ENCODE results near the gene IRF7.
"Not testable (repeated sequence)": the region's sequence is repeated elsewhere in the genome, so short reads cannot be mapped to it uniquely, and the experiment has no call there.

IRF7 gene

GRCh38 chr11:615504-616319 is at the start of gene IRF7:
Gene IRF7 (minus strand): TSS chr11:615950. CDS start chr11:615364, 586 bp downstream.
- in situ Hi-C loops (cut with MboI; ENCODE audit: low sequenced_read_pairs): no loop called here

GRCh38 chr11:665062-665703 is 49.4 kb upstream of the IRF7 start:
- in situ Hi-C loops (cut with MboI; ENCODE audit: low sequenced_read_pairs): no loop called here

- in situ Hi-C loops (cut with MboI; ENCODE audit: low sequenced_read_pairs): no loop called here
Measured at GRCh38 chr11:662689-663274, 47.0 kb upstream of the IRF7 start.

- in situ Hi-C loops (cut with MboI; ENCODE audit: low sequenced_read_pairs): no loop called here
Measured at GRCh38 chr11:660681-661444, 45.1 kb upstream of the IRF7 start.

- in situ Hi-C loops (cut with MboI; ENCODE audit: low sequenced_read_pairs): no loop called here
Measured at GRCh38 chr11:660281-660680, 44.5 kb upstream of the IRF7 start.

GRCh38 chr11:659532-660085 is 43.9 kb upstream of the IRF7 start:
- in situ Hi-C loops (cut with MboI; ENCODE audit: low sequenced_read_pairs): no loop called here

- in situ Hi-C loops (cut with MboI; ENCODE audit: low sequenced_read_pairs): no loop called here
Measured at GRCh38 chr11:657691-658126, 42.0 kb upstream of the IRF7 start.

GRCh38 chr11:656866-657265 is 41.1 kb upstream of the IRF7 start:
- in situ Hi-C loops (cut with MboI; ENCODE audit: low sequenced_read_pairs): no loop called here

- in situ Hi-C loops (cut with MboI; ENCODE audit: low sequenced_read_pairs): no loop called here
Measured at GRCh38 chr11:656426-656825, 40.7 kb upstream of the IRF7 start.

- in situ Hi-C loops (cut with MboI; ENCODE audit: low sequenced_read_pairs): no loop called here
Measured at GRCh38 chr11:655036-655726, 39.4 kb upstream of the IRF7 start.

- in situ Hi-C loops (cut with MboI; ENCODE audit: low sequenced_read_pairs): not testable (repeated sequence)
Measured at GRCh38 chr11:654444-654843, 38.7 kb upstream of the IRF7 start.

GRCh38 chr11:653837-654236 is 38.1 kb upstream of the IRF7 start:
- in situ Hi-C loops (cut with MboI; ENCODE audit: low sequenced_read_pairs): no loop called here

- in situ Hi-C loops (cut with MboI; ENCODE audit: low sequenced_read_pairs): not testable (repeated sequence)
Measured at GRCh38 chr11:653136-653535, 37.4 kb upstream of the IRF7 start.

GRCh38 chr11:650482-650881 is 34.7 kb upstream of the IRF7 start:
- in situ Hi-C loops (cut with MboI; ENCODE audit: low sequenced_read_pairs): no loop called here

- in situ Hi-C loops (cut with MboI; ENCODE audit: low sequenced_read_pairs): not testable (repeated sequence)
Measured at GRCh38 chr11:647672-648158, 32.0 kb upstream of the IRF7 start.

GRCh38 chr11:646214-646613 is 30.5 kb upstream of the IRF7 start:
- in situ Hi-C loops (cut with MboI; ENCODE audit: low sequenced_read_pairs): no loop called here

- in situ Hi-C loops (cut with MboI; ENCODE audit: low sequenced_read_pairs): no loop called here
Measured at GRCh38 chr11:645536-645935, 29.8 kb upstream of the IRF7 start.

- in situ Hi-C loops (cut with MboI; ENCODE audit: low sequenced_read_pairs): no loop called here
Measured at GRCh38 chr11:643849-644738, 28.3 kb upstream of the IRF7 start.

GRCh38 chr11:643366-643765 is 27.6 kb upstream of the IRF7 start:
- in situ Hi-C loops (cut with MboI; ENCODE audit: low sequenced_read_pairs): no loop called here
